Measurements from ENCODE around the gene DNASE1L3. TPM values are rescaled to one million over a fixed set of nuclear protein-coding genes. Genes with fewer than 3 reads are reported as not detected.
A peak's percentile ranks its signal among the peaks of the same experiment; 100 is the strongest.

Gene DNASE1L3
- total and polyA plus RNA-seq, 2 of the 13 experiments (the other 11 are each of a cell fraction or from before 2014, with no cell fraction given) = 0.86 to 1.7 TPM

DNA sequence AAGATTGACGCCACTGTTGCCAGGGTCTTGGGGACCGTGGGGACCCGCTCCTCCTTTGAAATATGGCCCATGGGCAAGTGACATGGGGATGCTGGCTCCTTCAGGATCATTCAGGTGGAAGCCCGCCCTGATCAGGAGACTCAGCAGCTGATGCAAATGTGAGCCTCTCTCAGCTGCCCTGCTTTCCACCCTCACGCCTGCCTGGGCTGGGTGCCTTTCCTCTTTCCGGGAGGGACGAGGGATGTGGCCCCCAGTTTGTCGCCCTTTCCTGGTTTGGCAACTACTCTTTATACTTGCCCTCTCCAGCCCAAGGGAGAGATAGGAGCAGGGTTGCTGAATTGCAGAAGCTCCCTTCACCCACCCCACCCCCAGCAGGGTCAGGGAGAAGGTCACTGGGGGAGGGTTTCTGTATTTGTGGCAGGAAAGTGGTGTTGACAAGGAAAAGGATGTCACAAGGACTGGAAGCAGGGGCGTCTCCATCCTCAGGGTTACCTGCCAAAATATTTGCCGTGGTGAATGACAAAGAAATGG, 21.8 kb downstream of the DNASE1L3 start (continued):
- TF ChIP-seq RARA (CRISPR knock-in tag; IDR thresholded peaks at IDR 0.05) (peak; percentile 96), MEIS2 (CRISPR knock-in tag; IDR thresholded peaks at IDR 0.05) (peak; percentile 75), EP300 (IDR thresholded peaks at IDR 0.05; ENCODE audit: low read depth in 2 of 2, low read length in 2 of 2) (peak in 1 of 2 experiments; percentile 93; a peak in 3 of 4 replicates), EP300 (CRISPR knock-in tag; IDR thresholded peaks at IDR 0.05; ENCODE audit: borderline replicate concordance) (peak; percentile 79), ZMYM3 (CRISPR knock-in tag; IDR thresholded peaks at IDR 0.05) (peak; percentile 54), ZBTB33 (CRISPR knock-in tag; IDR thresholded peaks at IDR 0.05) (peak; percentile 15; the same call in 1 of the 2 replicates), ZNF614 (CRISPR knock-in tag; IDR thresholded peaks at IDR 0.05; ENCODE audit: borderline replicate concordance) (peak; percentile 77; the same call in 1 of the 2 replicates), ZNF331 (CRISPR knock-in tag; IDR thresholded peaks at IDR 0.05) (peak; percentile 63; the same call in 1 of the 2 replicates), ISL2 (CRISPR knock-in tag; IDR thresholded peaks at IDR 0.05) (peak; percentile 70; the same call in 1 of the 2 replicates), ZNF770 (CRISPR knock-in tag; IDR thresholded peaks at IDR 0.05) (0 out of 2 replicates have a peak, but pooled peaks have one; percentile 31), ZNF557 (CRISPR knock-in tag; IDR thresholded peaks at IDR 0.05) (no peak), ZBTB7B (CRISPR knock-in tag; IDR thresholded peaks at IDR 0.05) (peak; percentile 81), HNRNPH1 (optimal IDR thresholded peaks at IDR 0.05; ENCODE audit: low read depth, low read length) (no peak), NFATC3 (CRISPR knock-in tag; IDR thresholded peaks at IDR 0.05) (no peak), HNF4A (CRISPR knock-in tag; IDR thresholded peaks at IDR 0.05) (peak; percentile 84), FOXA1 (IDR thresholded peaks at IDR 0.05) (no peak), FOXA1 (CRISPR knock-in tag; IDR thresholded peaks at IDR 0.05) (peak; percentile 86), GTF3A (CRISPR knock-in tag; conservative IDR thresholded peaks at IDR 0.05) (no peak), ZNF7 (CRISPR knock-in tag; IDR thresholded peaks at IDR 0.05) (peak; percentile 64), CEBPG (CRISPR knock-in tag; IDR thresholded peaks at IDR 0.05) (peak; percentile 78), ZNF512 (CRISPR knock-in tag; IDR thresholded peaks at IDR 0.05) (0 out of 2 replicates have a peak, but pooled peaks have one; percentile 33), ESRRA (CRISPR knock-in tag; IDR thresholded peaks at IDR 0.05; ENCODE audit: low read depth) (peak; percentile 47; the same call in 1 of the 2 replicates), NCOA2 (CRISPR knock-in tag; IDR thresholded peaks at IDR 0.05) (peak; percentile 90), ZKSCAN8 (CRISPR knock-in tag; IDR thresholded peaks at IDR 0.05; ENCODE audit: borderline replicate concordance) (no peak), FOXC1 (CRISPR knock-in tag; IDR thresholded peaks at IDR 0.05; ENCODE audit: borderline replicate concordance) (no peak)
- TF ChIP-seq, protein P1, sequence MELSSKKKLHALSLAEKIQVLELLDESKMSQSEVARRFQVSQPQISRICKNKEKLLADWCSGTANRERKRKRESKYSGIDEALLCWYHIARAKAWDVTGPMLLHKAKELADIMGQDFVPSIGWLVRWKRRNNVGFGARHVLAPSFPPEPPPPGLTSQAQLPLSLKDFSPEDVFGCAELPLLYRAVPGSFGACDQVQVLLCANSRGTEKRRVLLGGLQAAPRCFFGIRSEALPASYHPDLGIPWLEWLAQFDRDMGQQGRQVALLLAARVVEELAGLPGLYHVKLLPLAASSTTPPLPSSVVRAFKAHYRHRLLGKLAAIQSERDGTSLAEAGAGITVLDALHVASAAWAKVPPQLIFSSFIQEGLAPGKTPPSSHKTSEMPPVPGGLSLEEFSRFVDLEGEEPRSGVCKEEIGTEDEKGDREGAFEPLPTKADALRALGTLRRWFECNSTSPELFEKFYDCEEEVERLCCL (CRISPR knock-in tag; IDR thresholded peaks at IDR 0.05; ENCODE audit: borderline replicate concordance) = no peak
